ENCODE measurements around the gene TSSK2.

- TF ChIP-seq EZH2 (IDR thresholded peaks at IDR 0.05; ENCODE audit: borderline replicate concordance, low read depth, low read length, severe bottlenecking) = no peak
- no peak for TF ChIP-seq JUN (IDR thresholded peaks at IDR 0.05; ENCODE audit: borderline replicate concordance, insufficient read depth, insufficient read length, low read depth)
- no peak for TF ChIP-seq MAX (IDR thresholded peaks at IDR 0.05; ENCODE audit: insufficient read depth, insufficient read length)
- TF ChIP-seq CTCF (IDR thresholded peaks at IDR 0.05; ENCODE audit: extremely low read depth in 1 of 2, insufficient read depth in 1 of 2, low read depth in 1 of 2, low read length in 2 of 2) = no peak
- no peak for TF ChIP-seq POLR2A (IDR thresholded peaks at IDR 0.05; ENCODE audit: low read depth, low read length)
These were observed 40.9 kb upstream of the TSSK2 start for GRCh38 chr22:19090183-19090582.
